HL-60 (cell line): Measurements from ENCODE around the gene C9orf72.

ENCODE experiments used
- DNase-seq, 2 experiments: peaks; one replicate each; pipeline ENCODE4 v3.0.0-alpha.2; 2010 to 2020; ENCODE audit warnings: low read depth in 1 of 2, low spot score in 1 of 2
- H3K27ac ChIP-seq: fragments of 250-450 bp; sonication (Bioruptor Pico); replicated peaks from 2 replicates; pipeline ENCODE4 v1.5.1; 2020; ENCODE audit warnings: mild to moderate bottlenecking, moderate library complexity
- H3K27me3 ChIP-seq: fragments of 250-450 bp; sonication (Bioruptor Pico); 2 replicates; pipeline ENCODE4 v1.5.1; 2021; ENCODE audit warnings: mild to moderate bottlenecking, moderate library complexity; ENCODE audit not compliant: insufficient read depth, poor library complexity, severe bottlenecking
- H3K4me3 ChIP-seq: replicated peaks from 2 replicates; pipeline ENCODE4 v1.5.1; 2011; ENCODE audit warnings: mild to moderate bottlenecking, control low read depth, low read length; ENCODE audit not compliant: insufficient read depth
- GABPA ChIP-seq: IDR thresholded peaks from 2 replicates; pipeline ENCODE4 v1.6.1; 2012; ENCODE audit warnings: low read depth
- POLR2AphosphoS5 ChIP-seq: IDR thresholded peaks from 2 replicates; pipeline ENCODE4 v1.6.1; 2012; ENCODE audit warnings: low read depth
- SPI1 ChIP-seq: IDR thresholded peaks from 2 replicates; pipeline ENCODE4 v1.6.1; 2012; ENCODE audit warnings: low read depth, mild to moderate bottlenecking, borderline replicate concordance
- TF ChIP-seq, protein P1 (sequence below): IDR thresholded peaks from 2 replicates; pipeline ENCODE4 v1.6.1; 2012; ENCODE audit warnings: low read depth; ENCODE audit not compliant: insufficient replicate concordance
- TF ChIP-seq, protein P2 (sequence below): IDR thresholded peaks from one replicate; pipeline ENCODE4 v1.5.1; 2011; ENCODE audit warnings: low read length, control low read depth, inconsistent platforms; ENCODE audit not compliant: insufficient read depth

Gene C9orf72

DNA sequence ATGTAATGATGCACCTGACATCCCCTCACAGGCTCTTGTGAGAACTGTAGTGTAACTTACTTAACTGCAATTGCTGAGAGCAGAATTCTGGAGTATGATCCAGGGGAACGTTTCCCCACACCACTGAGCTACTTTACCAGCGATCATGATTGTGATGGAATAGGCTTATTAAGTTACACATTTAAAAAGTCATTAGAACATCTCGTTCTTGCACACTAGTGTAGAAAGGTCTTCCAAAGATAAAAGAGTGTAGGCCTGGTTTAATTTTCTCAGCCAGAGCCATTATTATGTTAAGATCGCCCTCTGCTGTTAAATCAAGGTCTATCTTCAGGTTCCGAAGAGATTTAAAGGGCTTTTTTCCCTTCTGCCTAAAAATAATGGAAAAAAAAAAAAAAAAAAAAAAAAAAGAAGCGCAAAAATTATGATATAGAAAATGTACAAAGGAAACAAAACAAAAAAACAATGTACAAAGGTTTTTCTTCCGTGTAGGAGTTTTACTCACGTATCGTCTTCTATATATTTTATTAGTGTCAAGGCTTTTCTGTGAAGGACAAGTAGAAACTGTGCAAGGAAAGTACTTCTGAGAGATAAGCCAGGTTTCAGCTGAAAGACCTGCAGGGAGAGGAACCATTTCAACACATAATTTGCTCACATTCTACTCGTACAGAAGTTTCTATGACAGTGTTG lies 25.1 kb downstream of the C9orf72 start:
- no peak for DNase-seq
- Histone ChIP-seq H3K27ac (no peak overlapping the region), H3K27me3 (no peaks in the 10 kb centered on the region), H3K4me3 (no peak overlapping the region)
- TF ChIP-seq POLR2AphosphoS5 (no peak), SPI1 (no peak), GABPA (no peak)
- TF ChIP-seq, protein P1, sequence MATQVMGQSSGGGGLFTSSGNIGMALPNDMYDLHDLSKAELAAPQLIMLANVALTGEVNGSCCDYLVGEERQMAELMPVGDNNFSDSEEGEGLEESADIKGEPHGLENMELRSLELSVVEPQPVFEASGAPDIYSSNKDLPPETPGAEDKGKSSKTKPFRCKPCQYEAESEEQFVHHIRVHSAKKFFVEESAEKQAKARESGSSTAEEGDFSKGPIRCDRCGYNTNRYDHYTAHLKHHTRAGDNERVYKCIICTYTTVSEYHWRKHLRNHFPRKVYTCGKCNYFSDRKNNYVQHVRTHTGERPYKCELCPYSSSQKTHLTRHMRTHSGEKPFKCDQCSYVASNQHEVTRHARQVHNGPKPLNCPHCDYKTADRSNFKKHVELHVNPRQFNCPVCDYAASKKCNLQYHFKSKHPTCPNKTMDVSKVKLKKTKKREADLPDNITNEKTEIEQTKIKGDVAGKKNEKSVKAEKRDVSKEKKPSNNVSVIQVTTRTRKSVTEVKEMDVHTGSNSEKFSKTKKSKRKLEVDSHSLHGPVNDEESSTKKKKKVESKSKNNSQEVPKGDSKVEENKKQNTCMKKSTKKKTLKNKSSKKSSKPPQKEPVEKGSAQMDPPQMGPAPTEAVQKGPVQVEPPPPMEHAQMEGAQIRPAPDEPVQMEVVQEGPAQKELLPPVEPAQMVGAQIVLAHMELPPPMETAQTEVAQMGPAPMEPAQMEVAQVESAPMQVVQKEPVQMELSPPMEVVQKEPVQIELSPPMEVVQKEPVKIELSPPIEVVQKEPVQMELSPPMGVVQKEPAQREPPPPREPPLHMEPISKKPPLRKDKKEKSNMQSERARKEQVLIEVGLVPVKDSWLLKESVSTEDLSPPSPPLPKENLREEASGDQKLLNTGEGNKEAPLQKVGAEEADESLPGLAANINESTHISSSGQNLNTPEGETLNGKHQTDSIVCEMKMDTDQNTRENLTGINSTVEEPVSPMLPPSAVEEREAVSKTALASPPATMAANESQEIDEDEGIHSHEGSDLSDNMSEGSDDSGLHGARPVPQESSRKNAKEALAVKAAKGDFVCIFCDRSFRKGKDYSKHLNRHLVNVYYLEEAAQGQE: no peak
- TF ChIP-seq, protein P2, sequence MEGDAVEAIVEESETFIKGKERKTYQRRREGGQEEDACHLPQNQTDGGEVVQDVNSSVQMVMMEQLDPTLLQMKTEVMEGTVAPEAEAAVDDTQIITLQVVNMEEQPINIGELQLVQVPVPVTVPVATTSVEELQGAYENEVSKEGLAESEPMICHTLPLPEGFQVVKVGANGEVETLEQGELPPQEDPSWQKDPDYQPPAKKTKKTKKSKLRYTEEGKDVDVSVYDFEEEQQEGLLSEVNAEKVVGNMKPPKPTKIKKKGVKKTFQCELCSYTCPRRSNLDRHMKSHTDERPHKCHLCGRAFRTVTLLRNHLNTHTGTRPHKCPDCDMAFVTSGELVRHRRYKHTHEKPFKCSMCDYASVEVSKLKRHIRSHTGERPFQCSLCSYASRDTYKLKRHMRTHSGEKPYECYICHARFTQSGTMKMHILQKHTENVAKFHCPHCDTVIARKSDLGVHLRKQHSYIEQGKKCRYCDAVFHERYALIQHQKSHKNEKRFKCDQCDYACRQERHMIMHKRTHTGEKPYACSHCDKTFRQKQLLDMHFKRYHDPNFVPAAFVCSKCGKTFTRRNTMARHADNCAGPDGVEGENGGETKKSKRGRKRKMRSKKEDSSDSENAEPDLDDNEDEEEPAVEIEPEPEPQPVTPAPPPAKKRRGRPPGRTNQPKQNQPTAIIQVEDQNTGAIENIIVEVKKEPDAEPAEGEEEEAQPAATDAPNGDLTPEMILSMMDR: no peak

DNA sequence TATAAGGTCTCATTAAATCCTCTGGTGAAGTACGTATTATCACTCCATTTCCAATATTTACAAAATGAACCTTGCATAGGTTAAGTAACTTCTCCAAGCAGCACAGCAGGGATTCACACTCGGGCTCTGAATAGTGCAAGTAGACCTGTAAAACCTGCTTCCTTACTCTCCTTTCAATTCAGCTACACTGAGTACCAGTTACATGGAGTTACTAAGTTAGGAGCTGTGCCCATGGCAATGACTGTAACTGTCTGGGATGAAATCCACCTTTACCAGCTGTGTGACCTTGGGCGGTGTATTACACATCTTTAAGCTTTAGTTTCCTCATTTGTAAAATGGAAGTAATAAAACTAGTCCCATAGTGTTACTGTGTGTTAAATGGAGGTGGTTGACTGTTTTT lies 27.8 kb downstream of the C9orf72 start:
- TF ChIP-seq, protein P2: no peak
- no peak for TF ChIP-seq GABPA
- TF ChIP-seq, protein P1: no peak
- no peak for TF ChIP-seq SPI1
- TF ChIP-seq POLR2AphosphoS5: no peak
- Histone ChIP-seq H3K27ac (no peak overlapping the region), H3K4me3 (no peak overlapping the region), H3K27me3 (no peaks in the 10 kb centered on the region)
- no peak for DNase-seq

DNA sequence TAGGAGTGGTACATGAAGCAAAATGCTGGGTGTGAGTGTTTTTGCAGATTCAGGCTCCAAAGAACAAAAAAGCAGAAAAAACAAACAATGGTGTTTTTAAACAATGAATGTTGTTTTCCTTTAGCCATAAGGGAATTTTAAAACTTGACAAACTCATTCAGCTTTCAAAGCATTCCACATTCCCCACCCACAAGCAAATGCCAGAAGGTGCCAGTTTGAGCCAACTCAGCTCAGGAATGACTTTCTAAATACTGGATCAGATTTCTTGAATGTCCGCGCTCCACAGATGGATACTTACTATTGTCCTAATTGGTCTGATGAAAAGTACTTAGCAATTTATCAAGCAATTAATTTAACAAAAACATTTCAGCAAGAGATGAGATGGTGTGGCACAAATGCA lies 30.8 kb downstream of the C9orf72 start:
- no peak for DNase-seq
- Histone ChIP-seq H3K27me3 (no peaks in the 10 kb centered on the region), H3K27ac (no peak overlapping the region), H3K4me3 (no peak overlapping the region)
- no peak for TF ChIP-seq POLR2AphosphoS5
- TF ChIP-seq GABPA: no peak
- TF ChIP-seq, protein P2: no peak
- TF ChIP-seq SPI1: no peak
- TF ChIP-seq, protein P1: no peak
